Neural progenitor cell (in vitro differentiated cells): Measurements from ENCODE around the gene ASXL1. TPM values are rescaled to one million over a fixed set of nuclear protein-coding genes. Genes with fewer than 3 reads are reported as not detected.
A peak's percentile ranks its signal among the peaks of the same experiment; 100 is the strongest.

Experiments
- DNase-seq: peaks from one replicate; pipeline ENCODE4 v3.0.0-alpha.2; 2016; ENCODE audit warnings: low spot score
- H2AFZ ChIP-seq: fragments of 200-600 bp; sonication (generic); replicated peaks from 2 replicates; pipeline ENCODE4 v1.6.1; 2016; ENCODE audit warnings: antibody characterized with exemption
- H3F3A ChIP-seq: fragments of 200-600 bp; sonication (generic); 2 replicates; pipeline ENCODE4 v1.6.1; 2016; ENCODE audit warnings: antibody characterized with exemption, low read depth
- H3K27ac ChIP-seq: fragments of 200-600 bp; sonication (generic); 2 replicates; pipeline ENCODE4 v1.5.1; 2016; ENCODE audit warnings: mild to moderate bottlenecking
- H3K27me3 ChIP-seq: fragments of 200-600 bp; sonication (generic); 2 replicates; pipeline ENCODE4 v1.6.1; 2016; ENCODE audit warnings: mild to moderate bottlenecking, moderate library complexity
- H3K36me3 ChIP-seq: fragments of 200-600 bp; sonication (generic); 2 replicates; pipeline ENCODE4 v1.5.1; 2016
- H3K4me1 ChIP-seq: fragments of 200-600 bp; sonication (generic); 2 replicates; pipeline ENCODE4 v1.6.1; 2016; ENCODE audit warnings: mixed run types
- H3K4me2 ChIP-seq: fragments of 200-600 bp; sonication (generic); 2 replicates; pipeline ENCODE4 v1.6.1; 2016
- H3K4me3 ChIP-seq: fragments of 200-600 bp; sonication (generic); 2 replicates; pipeline ENCODE4 v1.5.1; 2016
- H3K79me2 ChIP-seq: fragments of 200-600 bp; sonication (generic); 2 replicates; pipeline ENCODE4 v1.6.1; 2016; ENCODE audit warnings: low read depth
- H3K9ac ChIP-seq: fragments of 200-600 bp; sonication (generic); 2 replicates; pipeline ENCODE4 v1.6.1; 2016
- H3K9me3 ChIP-seq: fragments of 200-600 bp; sonication (generic); 2 replicates; pipeline ENCODE4 v1.5.1; 2016; ENCODE audit warnings: low read depth
- H4K20me1 ChIP-seq: fragments of 200-600 bp; sonication (generic); 2 replicates; pipeline ENCODE4 v1.6.1; 2016; ENCODE audit warnings: low read depth
- H3K27ac Mint-ChIP-seq: 3 replicates; pipeline ENCODE4 v1.8.0; 2021; ENCODE audit warnings: mixed read lengths
- H3K27me3 Mint-ChIP-seq: 2 replicates; pipeline ENCODE4 v1.8.0; 2022; ENCODE audit warnings: low read depth, mild to moderate bottlenecking, inconsistent platforms, moderate library complexity, mixed read lengths; ENCODE audit not compliant: insufficient read depth
- H3K36me3 Mint-ChIP-seq: 3 replicates; pipeline ENCODE4 v1.8.0; 2021; ENCODE audit warnings: mixed read lengths
- H3K4me1 Mint-ChIP-seq: 3 replicates; pipeline ENCODE4 v1.8.0; 2021; ENCODE audit warnings: mixed read lengths
- H3K4me3 Mint-ChIP-seq: 3 replicates; pipeline ENCODE4 v1.8.0; 2021; ENCODE audit warnings: mild to moderate bottlenecking, moderate library complexity, mixed read lengths
- H3K9me3 Mint-ChIP-seq: 3 replicates; pipeline ENCODE4 v1.8.0; 2020; ENCODE audit warnings: mixed read lengths
- EZH2 ChIP-seq: fragments of 200-600 bp; sonication (generic); IDR thresholded peaks from 2 replicates; pipeline ENCODE4 v1.6.1; 2017; ENCODE audit warnings: antibody characterized with exemption, mild to moderate bottlenecking, moderate library complexity
- EZH2phosphoT487 ChIP-seq: fragments of 200-600 bp; sonication (generic); IDR thresholded peaks from 2 replicates; pipeline ENCODE4 v1.6.1; 2017; ENCODE audit warnings: antibody characterized with exemption
- total RNA-seq: library from RNA; depleted of rRNA; stranded (reverse); fragments of >200 nt; gene quantifications from 2 replicates; pipeline ENCODE4 v1.2.3, GENCODE V29; 2015; ENCODE audit warnings: low replicate concordance
- TF ChIP-seq, protein P1 (sequence below): fragments of 200-600 bp; sonication (generic); IDR thresholded peaks from 2 replicates; pipeline ENCODE4 v1.5.1; 2017; ENCODE audit warnings: antibody characterized with exemption, mild to moderate bottlenecking

ASXL1 gene
- total RNA-seq, 1 donor from 2014 or later, result 48.2 TPM

DNA sequence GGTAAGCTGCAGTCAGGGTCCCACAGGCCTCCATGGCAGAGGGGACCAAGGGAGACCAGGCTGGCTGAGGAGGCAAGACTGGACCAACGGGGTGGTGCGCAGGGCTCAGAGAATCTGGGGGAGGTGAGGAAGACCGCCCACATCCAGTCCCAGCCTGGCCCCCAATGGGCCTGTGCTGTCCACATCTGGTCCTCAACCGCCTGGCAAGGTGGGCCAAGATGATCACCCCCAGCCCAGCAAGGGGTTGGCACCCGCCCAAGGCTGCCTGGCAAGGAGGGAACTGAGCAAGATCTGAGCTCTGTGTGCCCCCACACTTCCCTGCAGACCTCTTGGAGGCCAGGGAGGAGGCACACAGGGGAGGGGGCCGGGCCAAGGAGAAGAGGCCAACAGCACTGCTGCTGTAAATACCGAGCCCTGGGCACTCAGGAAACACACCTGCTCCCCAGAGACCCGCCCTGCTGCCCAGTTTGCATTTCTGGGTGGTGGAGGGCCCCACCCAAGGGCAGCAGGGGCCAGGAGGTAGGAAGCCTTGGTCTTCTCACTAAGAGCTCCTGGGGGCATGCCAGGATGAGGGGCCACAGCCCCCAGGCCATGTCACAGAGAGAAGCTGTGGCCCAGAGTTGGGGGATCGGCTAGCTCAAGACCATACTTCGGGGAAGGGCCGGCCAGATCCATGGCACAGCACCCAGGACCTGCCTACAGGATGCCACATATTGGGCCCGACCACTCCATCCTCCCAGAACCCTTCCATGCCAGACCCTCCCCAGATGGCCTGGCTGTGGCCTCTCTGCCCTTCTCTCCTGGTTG, 109.6 kb downstream of the ASXL1 start:
- Mint-ChIP-seq H3K27ac (no peak overlapping the region), H3K36me3 (peaks cover 14% of the 10 kb centered on the region), H3K4me1 (peaks cover 31% of the 10 kb centered on the region), H3K4me3 (no peak overlapping the region), H3K9me3 (no peaks in the 10 kb centered on the region), H3K27me3 (peaks cover 4% of the 10 kb centered on the region)
- Histone ChIP-seq H3K9me3 (no peaks in the 10 kb centered on the region), H2AFZ (no peak overlapping the region), H3K4me1 (peaks cover 18% of the 10 kb centered on the region), H3K27ac (no peak overlapping the region), H3K9ac (no peak overlapping the region), H3K79me2 (peaks cover 14% of the 10 kb centered on the region), H3K36me3 (no peaks in the 10 kb centered on the region), H3K27me3 (no peaks in the 10 kb centered on the region), H3K4me2 (no peak overlapping the region), H3K4me3 (no peak overlapping the region), H4K20me1 (peaks cover 82% of the 10 kb centered on the region), H3F3A (peaks cover 4% of the 10 kb centered on the region)
- TF ChIP-seq EZH2 (no peak), EZH2phosphoT487 (no peak)
- TF ChIP-seq, protein P1, sequence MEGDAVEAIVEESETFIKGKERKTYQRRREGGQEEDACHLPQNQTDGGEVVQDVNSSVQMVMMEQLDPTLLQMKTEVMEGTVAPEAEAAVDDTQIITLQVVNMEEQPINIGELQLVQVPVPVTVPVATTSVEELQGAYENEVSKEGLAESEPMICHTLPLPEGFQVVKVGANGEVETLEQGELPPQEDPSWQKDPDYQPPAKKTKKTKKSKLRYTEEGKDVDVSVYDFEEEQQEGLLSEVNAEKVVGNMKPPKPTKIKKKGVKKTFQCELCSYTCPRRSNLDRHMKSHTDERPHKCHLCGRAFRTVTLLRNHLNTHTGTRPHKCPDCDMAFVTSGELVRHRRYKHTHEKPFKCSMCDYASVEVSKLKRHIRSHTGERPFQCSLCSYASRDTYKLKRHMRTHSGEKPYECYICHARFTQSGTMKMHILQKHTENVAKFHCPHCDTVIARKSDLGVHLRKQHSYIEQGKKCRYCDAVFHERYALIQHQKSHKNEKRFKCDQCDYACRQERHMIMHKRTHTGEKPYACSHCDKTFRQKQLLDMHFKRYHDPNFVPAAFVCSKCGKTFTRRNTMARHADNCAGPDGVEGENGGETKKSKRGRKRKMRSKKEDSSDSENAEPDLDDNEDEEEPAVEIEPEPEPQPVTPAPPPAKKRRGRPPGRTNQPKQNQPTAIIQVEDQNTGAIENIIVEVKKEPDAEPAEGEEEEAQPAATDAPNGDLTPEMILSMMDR, result no peak
- no peak for DNase-seq

DNA sequence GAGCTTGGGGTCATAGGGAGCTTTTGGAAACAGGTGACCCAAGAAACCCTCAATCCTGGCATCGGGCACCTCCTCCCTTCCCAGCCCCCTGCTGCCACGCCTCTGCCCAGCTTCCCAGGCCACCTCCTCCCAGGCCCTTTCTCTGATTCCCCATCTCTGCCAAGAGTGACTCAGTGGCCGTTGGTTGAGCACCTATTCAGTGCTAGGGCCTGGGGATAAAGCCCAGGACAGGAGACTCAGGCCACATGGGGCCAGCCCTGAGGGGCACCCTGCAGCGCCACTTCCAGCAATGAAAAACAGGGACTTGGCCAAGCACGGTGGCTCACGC, 110.1 kb downstream of the ASXL1 start:
- no peak overlapping the region for H3K4me3 ChIP-seq
- Mint-ChIP-seq H3K36me3 (peaks cover 14% of the 10 kb centered on the region), H3K27ac (no peak overlapping the region), H3K4me3 (no peak overlapping the region), H3K9me3 (no peaks in the 10 kb centered on the region), H3K4me1 (peaks cover 35% of the 10 kb centered on the region), H3K27me3 (peaks cover 4% of the 10 kb centered on the region)
- peaks cover 20% of the 10 kb centered on the region for H3K79me2 ChIP-seq
- peaks cover 85% of the 10 kb centered on the region for H4K20me1 ChIP-seq
- no peaks in the 10 kb centered on the region for H3K36me3 ChIP-seq
- DNase-seq, result no peak
- peaks cover 22% of the 10 kb centered on the region for H3K4me1 ChIP-seq
- H3K4me2 ChIP-seq, result no peak overlapping the region
- no peaks in the 10 kb centered on the region for H3K27me3 ChIP-seq
- TF ChIP-seq EZH2phosphoT487 (no peak), EZH2 (no peak)
- TF ChIP-seq, protein P1, result no peak
- no peak overlapping the region for H3K9ac ChIP-seq
- no peaks in the 10 kb centered on the region for H3K9me3 ChIP-seq
- H2AFZ ChIP-seq, result no peak overlapping the region
- peaks cover 9% of the 10 kb centered on the region for H3F3A ChIP-seq
- no peak overlapping the region for H3K27ac ChIP-seq

DNA sequence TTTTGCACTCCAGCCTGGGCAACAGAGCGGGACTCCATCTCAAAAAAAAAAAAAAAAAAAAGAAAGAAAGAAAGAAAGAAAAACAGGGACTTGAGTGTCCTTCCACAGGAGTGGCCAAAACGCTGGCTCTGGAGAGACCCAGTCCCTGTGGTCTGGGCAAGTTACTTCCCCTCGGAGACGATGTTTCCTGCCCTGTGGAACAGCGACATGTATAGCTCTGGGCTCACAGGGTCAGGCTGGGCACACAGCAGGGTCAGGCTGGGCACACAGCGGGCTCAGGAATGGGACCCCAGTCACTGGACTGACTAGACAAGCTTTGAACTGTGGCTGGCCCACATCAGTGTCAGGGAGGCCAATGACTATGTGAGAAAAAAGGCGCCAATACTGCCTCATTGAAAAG, 110.7 kb downstream of the ASXL1 start:
- Histone ChIP-seq H2AFZ (no peak overlapping the region), H3K27ac (no peak overlapping the region), H3K9me3 (no peaks in the 10 kb centered on the region), H3K4me1 (peaks cover 22% of the 10 kb centered on the region), H3K27me3 (no peaks in the 10 kb centered on the region), H3K36me3 (no peaks in the 10 kb centered on the region), H3K4me2 (no peak overlapping the region), H4K20me1 (peaks cover 85% of the 10 kb centered on the region), H3K9ac (no peak overlapping the region), H3K4me3 (no peak overlapping the region), H3F3A (peaks cover 15% of the 10 kb centered on the region), H3K79me2 (peaks cover 22% of the 10 kb centered on the region)
- DNase-seq, result no peak
- TF ChIP-seq EZH2phosphoT487, result no peak
- Mint-ChIP-seq H3K36me3 (peaks cover 18% of the 10 kb centered on the region), H3K27me3 (peaks cover 4% of the 10 kb centered on the region), H3K27ac (peak overlapping the region; percentile 78), H3K9me3 (no peaks in the 10 kb centered on the region), H3K4me3 (peak overlapping the region; percentile 24), H3K4me1 (peaks cover 35% of the 10 kb centered on the region)
